ENCODE results near the gene DLGAP5.

DLGAP5 gene

DNA sequence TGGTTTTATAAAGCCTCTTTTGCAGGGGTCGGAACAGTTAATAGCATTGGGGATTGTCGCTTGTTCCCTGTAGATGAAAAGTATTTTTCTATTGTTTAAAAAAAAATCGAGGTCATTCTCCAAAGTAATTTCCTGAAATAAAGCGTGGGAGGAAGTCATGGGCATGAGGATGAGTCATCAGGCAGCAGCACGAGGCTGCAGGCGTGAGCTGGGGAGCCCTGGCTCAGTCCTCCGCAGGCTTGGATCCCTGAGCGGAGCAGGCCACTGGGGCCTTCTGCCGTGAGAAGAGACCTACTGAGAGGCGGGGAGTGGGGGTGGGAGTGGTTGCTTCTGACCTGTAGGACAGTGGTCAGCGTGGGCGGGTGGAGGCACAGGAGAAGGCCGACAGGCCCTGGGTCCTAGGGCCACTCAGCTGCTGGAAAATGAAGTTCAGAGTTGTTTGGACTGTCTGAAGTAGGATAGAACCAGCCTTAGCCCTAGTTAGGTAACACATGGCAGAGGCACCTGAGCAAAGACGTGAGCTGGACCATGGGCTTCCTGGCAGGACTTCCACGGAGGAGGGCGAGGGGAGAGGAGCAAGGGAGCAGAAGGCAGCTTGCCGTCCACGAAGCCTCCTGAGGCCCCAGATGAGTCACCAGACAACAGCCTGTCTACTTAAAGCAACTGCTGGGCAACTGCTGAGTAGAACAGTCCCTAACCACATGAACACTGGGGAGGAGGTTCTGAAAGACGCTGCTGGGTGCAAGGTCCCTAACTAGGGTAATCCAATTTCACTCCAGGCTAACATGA lies 83.4 kb downstream of the DLGAP5 start:
- peak; percentile 7 to 30 for DNase-seq

DNA sequence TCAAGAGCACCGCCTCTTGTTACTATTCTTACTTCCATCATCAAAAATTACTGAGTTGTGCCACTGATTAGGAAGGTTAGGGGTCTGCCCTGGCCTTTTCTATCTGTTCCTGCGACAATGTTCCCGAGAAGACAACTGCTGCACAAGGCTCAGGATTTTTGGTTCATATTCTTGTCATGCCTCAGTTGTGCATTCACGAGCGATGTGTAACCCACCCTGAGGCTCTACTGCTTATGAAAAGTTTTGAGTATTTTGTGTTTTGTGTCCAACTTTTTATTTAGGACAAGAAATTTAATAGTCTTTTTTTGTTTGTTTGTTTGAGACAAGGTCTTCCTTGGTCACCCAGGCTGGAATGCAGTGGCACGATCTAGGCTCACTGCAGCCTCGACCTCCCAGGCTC lies 85.4 kb downstream of the DLGAP5 start:
- DNase-seq, result no peak

DNA sequence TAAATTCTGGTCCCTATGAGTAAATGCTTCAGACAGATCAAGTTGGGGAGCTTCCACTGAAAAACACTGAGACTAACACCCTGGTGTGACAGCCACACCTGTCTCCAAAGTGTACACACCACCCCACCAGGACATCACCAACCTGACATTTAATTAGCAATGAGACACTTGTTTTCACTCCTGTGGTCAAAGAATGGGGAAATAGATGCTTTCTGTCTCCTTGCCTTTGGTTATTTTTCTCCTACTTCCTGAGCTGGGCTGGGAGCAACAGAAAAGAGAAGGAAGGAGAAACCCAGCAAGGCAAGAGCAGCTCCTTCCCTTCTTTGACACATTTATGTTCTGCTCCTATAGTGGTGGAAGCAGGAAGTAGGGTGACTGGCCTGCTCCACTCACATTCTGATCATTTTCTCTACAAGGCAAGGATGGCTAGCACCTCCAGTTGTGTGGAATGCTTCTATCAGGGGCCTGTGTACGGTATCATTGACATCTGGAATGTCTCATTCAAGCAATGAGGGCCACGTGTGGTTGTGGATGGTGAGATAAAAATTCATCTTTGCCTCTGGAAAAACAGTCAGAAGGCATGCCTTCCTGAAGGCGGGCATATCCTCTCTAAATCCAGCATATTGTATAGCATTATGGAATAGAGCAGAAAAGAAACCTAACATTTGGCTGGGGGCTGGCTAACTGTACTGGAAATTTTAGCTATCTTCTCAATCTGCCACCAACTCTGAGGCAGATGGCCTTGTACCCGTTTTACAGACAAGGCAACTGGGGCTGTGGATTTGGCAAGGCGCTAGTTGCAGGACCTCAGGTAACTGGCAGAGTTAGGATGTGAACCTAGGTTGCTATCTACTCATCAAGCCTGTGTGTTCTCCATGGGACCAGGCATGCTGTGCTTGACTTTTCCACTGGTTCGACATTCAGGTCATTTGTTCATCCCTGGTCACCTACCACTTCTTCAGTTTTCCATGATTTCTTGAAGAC lies 87.1 kb downstream of the DLGAP5 start:
- DNase-seq, result no peak

DNA sequence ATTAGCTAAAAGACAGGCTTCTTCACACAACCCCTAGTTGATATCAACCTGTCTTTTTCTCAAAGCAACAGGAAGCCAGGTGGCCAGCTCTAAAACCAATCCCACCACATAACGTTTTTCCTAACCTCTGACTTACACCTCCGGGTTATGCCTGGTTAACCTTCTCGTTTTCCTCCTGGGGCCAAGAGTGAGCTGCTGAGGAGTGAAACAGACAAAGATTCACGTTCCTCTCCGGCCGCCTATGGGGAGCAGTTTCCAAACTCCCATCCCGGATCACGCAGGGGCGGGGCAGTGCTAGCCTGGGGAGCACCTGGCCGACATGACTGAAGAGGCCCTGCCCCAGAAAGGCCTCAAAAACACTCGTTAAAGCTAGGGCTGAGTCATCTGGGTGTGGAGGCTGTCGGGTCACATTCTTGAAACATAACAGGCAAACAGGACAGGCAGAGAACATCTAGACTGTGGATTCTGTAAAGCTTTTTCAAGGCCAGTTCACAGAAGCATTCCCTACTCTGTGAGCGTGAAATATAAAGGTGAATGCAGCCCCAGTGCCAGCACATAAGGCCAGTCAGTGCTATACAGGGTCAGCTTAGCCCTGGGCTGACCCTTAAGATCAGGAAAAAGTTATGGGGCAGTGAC lies 88.3 kb downstream of the DLGAP5 start:
- peak; percentile 12 to 43 for DNase-seq

DNA sequence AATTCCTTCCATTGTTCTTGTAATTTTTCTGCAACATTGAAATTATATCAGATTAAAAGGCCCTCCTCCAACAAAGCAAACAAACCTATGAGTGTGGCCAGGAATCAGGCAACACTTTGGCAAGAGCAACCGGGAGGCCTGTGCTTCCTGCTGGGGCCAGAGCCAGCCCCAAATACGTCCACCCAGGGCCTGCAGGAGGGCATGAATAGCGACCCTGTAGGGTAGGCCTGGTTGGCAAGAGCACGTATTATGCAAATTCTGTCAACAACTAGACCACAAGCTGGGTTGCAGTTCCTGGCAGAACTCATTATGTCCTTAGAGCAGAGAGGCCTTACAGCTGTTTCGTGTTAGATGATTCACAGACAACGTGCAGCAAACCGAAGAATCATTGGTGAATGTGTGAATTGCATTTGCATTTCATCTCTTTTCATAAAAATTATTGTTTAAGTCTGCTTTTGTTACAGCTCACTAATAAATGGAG lies 89.2 kb downstream of the DLGAP5 start:
- DNase-seq, result peak in 1 of 2 experiments; percentile 24

DNA sequence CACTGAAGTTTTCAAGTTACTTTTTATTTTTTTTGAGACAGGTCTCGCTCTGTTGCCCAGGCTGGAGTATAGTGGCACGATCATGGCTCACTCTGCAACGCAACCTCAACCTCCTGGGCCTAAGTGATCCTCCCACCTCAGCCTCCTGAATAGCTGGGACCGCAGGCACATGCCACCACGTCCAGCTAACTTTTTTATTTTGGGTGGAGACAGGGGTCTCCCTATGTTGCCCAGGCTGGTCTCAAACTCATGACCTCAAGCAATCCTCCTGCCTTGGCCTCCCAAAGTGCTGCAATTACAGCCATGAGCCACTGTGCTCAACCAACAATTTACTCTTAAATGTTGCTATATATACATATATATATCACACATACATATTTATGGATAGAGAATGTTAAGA lies 89.7 kb downstream of the DLGAP5 start:
- DNase-seq, result no peak

DNA sequence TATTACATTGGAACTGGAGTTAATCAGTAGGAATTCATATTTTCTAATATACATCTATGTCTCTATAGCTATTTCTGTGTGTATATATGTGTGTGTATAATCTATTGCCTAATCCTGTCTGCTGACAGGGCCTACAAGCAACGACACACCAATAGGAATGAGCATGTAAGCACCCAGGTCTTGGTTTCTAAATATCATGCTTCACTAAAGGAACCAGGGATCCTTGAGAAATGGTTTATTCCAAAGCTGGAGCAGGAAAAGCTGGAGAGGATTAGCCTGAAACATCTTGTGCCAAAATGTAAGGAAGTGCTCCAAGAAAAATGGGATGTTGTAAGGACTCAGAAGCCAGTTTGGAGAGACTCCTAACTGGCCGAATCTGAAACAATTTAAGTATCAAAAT lies 91.6 kb downstream of the DLGAP5 start:
- no peak for DNase-seq

DNA sequence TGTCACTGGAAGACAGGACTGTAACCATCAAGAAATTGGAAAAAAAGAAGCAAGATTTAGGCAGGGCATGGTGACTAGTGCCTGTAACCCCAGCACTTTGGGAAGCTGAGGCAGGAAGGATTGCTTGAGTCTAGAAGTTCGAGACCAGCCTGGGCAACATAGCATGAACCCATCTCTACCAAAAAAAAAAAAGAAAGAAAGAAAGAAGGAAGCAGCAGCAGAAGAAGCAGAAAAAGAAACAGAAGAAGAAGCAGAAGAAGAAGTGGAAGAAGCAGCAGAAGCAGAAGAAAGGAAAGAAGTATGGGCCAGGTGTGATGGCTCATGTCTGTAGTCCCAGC lies 92.9 kb downstream of the DLGAP5 start:
- DNase-seq, result no peak
